HepG2 (cell line): ENCODE measurements around the gene ADCY9. TPM values are rescaled to one million over a fixed set of nuclear protein-coding genes. Genes with fewer than 3 reads are reported as not detected.

Source experiments
- ATAC-seq: fragments of 200-7000 bp; cut with Tn5 transposase; 3 replicates; pipeline ENCODE4 v1.9.1; 2020; ENCODE audit warnings: mild to moderate bottlenecking, moderate library complexity
- BruUV-seq: library from RNA; stranded (reverse); fragments of 400-500 nt; replicated peaks from 2 replicates; lab custom pipeline; 2021; lab: Mats Ljungman, UMichigan
- CTCF ChIA-PET: fragments of 300-600 bp; formaldehyde crosslinking; extraction: SDS; loops from one replicate; lab custom pipeline; 2021; ENCODE audit warnings: low total read pairs, inconsistent platforms, low intra/inter-chr PET ratio; lab: Yijun Ruan, JAX
- POLR2A ChIA-PET: fragments of 350-600 bp; sonication (Branson Sonifier 250); formaldehyde crosslinking; loops from one replicate; lab custom pipeline; 2020; ENCODE audit warnings: antibody characterized with exemption, inconsistent platforms; lab: Yijun Ruan, JAX
- DNase-seq: peaks from one replicate; pipeline ENCODE4 v3.0.0-alpha.2; 2015; ENCODE audit warnings: low spot score
- FAIRE-seq: peaks from 3 replicates; lab custom pipeline; 2011; peaks lifted over from hg19 to GRCh38; lab: Jason Lieb, UNC
- H2AFZ ChIP-seq: one replicate; pipeline ENCODE4 v1.6.1; 2011; ENCODE audit warnings: low read length, inconsistent platforms
- H3K27ac ChIP-seq: fragments of 300-600 bp; 3 replicates; pipeline ENCODE4 v1.8.0; 2011; ENCODE audit warnings: mixed run types, mild to moderate bottlenecking, mixed read lengths, low read length, inconsistent platforms; ENCODE audit not compliant: insufficient read depth; ENCODE audit errors: extremely low read length
- H3K27me3 ChIP-seq, 2 experiments: fragments of 200-600 bp in 1 of 2; 2 replicates in 1 of 2; 3 replicates in 1 of 2; pipeline versions ENCODE4 v1.6.0 to v1.8.0; 2011; ENCODE audit warnings: low read length in 2 of 2, mild to moderate bottlenecking in 2 of 2, moderate library complexity in 2 of 2, inconsistent platforms in 1 of 2; ENCODE audit not compliant: insufficient read depth in 2 of 2, control insufficient read depth in 1 of 2
- H3K36me3 ChIP-seq, 2 experiments: fragments of 200-600 bp in 1 of 2; replicated peaks in 1 of 2; 2 replicates in 1 of 2; 3 replicates in 1 of 2; pipeline versions ENCODE4 v1.5.1 to v1.8.0; 2011; ENCODE audit warnings: low read length in 2 of 2, inconsistent platforms in 1 of 2; ENCODE audit not compliant: insufficient read depth in 2 of 2, control insufficient read depth in 1 of 2
- H3K4me1 ChIP-seq: 2 replicates; pipeline ENCODE4 v1.5.1; 2012; ENCODE audit warnings: low read length, inconsistent platforms; ENCODE audit not compliant: insufficient read depth
- H3K4me2 ChIP-seq: 2 replicates; pipeline ENCODE4 v1.6.0; 2011; ENCODE audit warnings: low read depth, low read length, inconsistent platforms
- H3K4me3 ChIP-seq, 3 experiments: fragments of 200-600 bp in 1 of 3; sonication (generic), shearing (Covaris generic) in 1 of 3; replicated peaks in 1 of 3; 2 replicates each; pipeline ENCODE4 v1.5.1; 2011 to 2016; ENCODE audit warnings: low read length in 3 of 3, inconsistent platforms in 2 of 3, low read depth in 2 of 3, mild to moderate bottlenecking in 2 of 3, control low read depth in 1 of 3, mixed read lengths in 1 of 3; ENCODE audit not compliant: insufficient read depth in 1 of 3
- H3K79me2 ChIP-seq: one replicate; pipeline ENCODE4 v1.6.1; 2011; ENCODE audit warnings: low read length, inconsistent platforms; ENCODE audit not compliant: insufficient read depth
- H3K9ac ChIP-seq: 2 replicates; pipeline ENCODE4 v1.6.0; 2011; ENCODE audit warnings: mild to moderate bottlenecking, low read depth, low read length, inconsistent platforms; ENCODE audit not compliant: insufficient read depth
- H3K9me3 ChIP-seq: 2 replicates; pipeline ENCODE4 v1.5.1; 2012; ENCODE audit warnings: mild to moderate bottlenecking, low read length
- H4K20me1 ChIP-seq: 2 replicates; pipeline ENCODE4 v1.6.0; 2011; ENCODE audit warnings: inconsistent platforms, mild to moderate bottlenecking, low read length, moderate library complexity; ENCODE audit not compliant: insufficient read depth
- CREBL2 ChIP-seq: sonication (generic); formaldehyde crosslinking; IDR thresholded peaks from 2 replicates; pipeline ENCODE4 v1.8.1; 2023; ENCODE audit warnings: missing genetic modification reagents, mild to moderate bottlenecking, borderline replicate concordance
- EED ChIP-seq: sonication (generic); formaldehyde crosslinking; IDR thresholded peaks from 2 replicates; pipeline ENCODE4 v1.5.0; 2020; ENCODE audit warnings: mild to moderate bottlenecking, missing genetic modification reagents
- KLF13 ChIP-seq: sonication (generic); formaldehyde crosslinking; IDR thresholded peaks from 2 replicates; pipeline ENCODE4 v1.4.0; 2020; ENCODE audit warnings: mild to moderate bottlenecking, missing genetic modification reagents
- KMT2B ChIP-seq: IDR thresholded peaks from 2 replicates; pipeline ENCODE4 v1.6.1; 2016; ENCODE audit warnings: missing genetic modification reagents, missing compliant biosample characterization
- STAT5B ChIP-seq: sonication (generic); formaldehyde crosslinking; IDR thresholded peaks from 2 replicates; pipeline ENCODE4 v1.4.0; 2020; ENCODE audit warnings: missing genetic modification reagents
- ZFP82 ChIP-seq: sonication (generic); formaldehyde crosslinking; IDR thresholded peaks from 2 replicates; pipeline ENCODE4 v1.5.1; 2020; ENCODE audit warnings: mild to moderate bottlenecking, missing genetic modification reagents, borderline replicate concordance
- ZNF296 ChIP-seq: sonication (generic); formaldehyde crosslinking; conservative IDR thresholded peaks from 2 replicates; pipeline ENCODE4 v1.5.0; 2020; ENCODE audit warnings: mild to moderate bottlenecking, missing genetic modification reagents
- ZNF33A ChIP-seq: sonication (generic); formaldehyde crosslinking; IDR thresholded peaks from 2 replicates; pipeline ENCODE4 v1.5.1; 2020; ENCODE audit warnings: missing genetic modification reagents, mild to moderate bottlenecking, moderate library complexity, borderline replicate concordance
- ZNF567 ChIP-seq: sonication (generic); formaldehyde crosslinking; IDR thresholded peaks from 2 replicates; pipeline ENCODE4 v1.8.1; 2023; ENCODE audit warnings: mild to moderate bottlenecking, missing genetic modification reagents, borderline replicate concordance
- WGBS: methylation state at CpG from one replicate; pipeline ENCODE4 v1.1.6; 2017; ENCODE audit warnings: low lambda C conversion rate; 5-methylcytosine and 5-hydroxymethylcytosine counted together
- in situ Hi-C: cut with HindIII; loops from 2 replicates; pipeline ENCODE4 v1.10.0; 2017; ENCODE audit warnings: low pct_unique_long_range_greater_than_20kb; ENCODE audit not compliant: extremely low pct_ligation_motif_present
- intact Hi-C: fragments of 100-400 bp; cut with micrococcal nuclease; formaldehyde crosslinking; loops from one replicate; pipeline ENCODE4 v1.10.0; 2022; ENCODE audit not compliant: unreplicated experiment
- polyA plus RNA-seq, 8 experiments: library from polyadenylated mRNA; depleted of rRNA in 3 of 8; stranded (reverse) in 7 of 8; unstranded in 1 of 8; fragments of >200 nt; fragmentation: Illumina TruSeq in 4 of 8; extraction: Trizol in 4 of 8; gene quantifications; 2 replicates each; pipeline versions ENCODE4 v1.2.1 to v1.2.3, GENCODE V29; 2011 to 2016; ENCODE audit warnings: low read depth in 4 of 8, missing spikeins in 1 of 8, mixed read lengths in 1 of 8; ENCODE audit not compliant: insufficient read depth in 1 of 8
- total RNA-seq, 5 experiments: library from RNA; depleted of rRNA; stranded (reverse); fragments of >200 nt; fragmentation: Illumina TruSeq; extraction: Trizol; gene quantifications; 2 replicates each; pipeline ENCODE4 v1.2.3, GENCODE V29; 2016; ENCODE audit warnings: low read depth in 1 of 5

ADCY9 gene
- total and polyA plus RNA-seq, 2 of the 13 experiments (the other 11 are each of a cell fraction or from before 2014, with no cell fraction given): 11.2 to 13.9 TPM

- no peak for TF ChIP-seq KMT2B (CRISPR knock-in tag)
- TF ChIP-seq CREBL2: no peak
- no peak for TF ChIP-seq ZNF567 (CRISPR knock-in tag)
- TF ChIP-seq KLF13 (CRISPR knock-in tag): no peak
- no peak for TF ChIP-seq STAT5B (CRISPR knock-in tag)
- TF ChIP-seq ZFP82: no peak
Observed at GRCh38 chr16:3971706-3972105, 144.5 kb downstream of the ADCY9 start (continued).

- no peak for FAIRE-seq
- Histone ChIP-seq H3K79me2 (no peaks in the 10 kb centered on the region), H4K20me1 (no peaks in the 10 kb centered on the region), H3K27ac (no peak overlapping the region), H3K4me2 (no peak overlapping the region), H3K36me3 (peaks cover 6 to 20% of the 10 kb centered on the region in 2 experiments; a peak in 3 of 5 replicates), H3K27me3 (no peaks in the 10 kb centered on the region), H2AFZ (no peak overlapping the region), H3K9ac (no peak overlapping the region), H3K4me1 (no peaks in the 10 kb centered on the region), H3K9me3 (no peaks in the 10 kb centered on the region), H3K4me3 (no peak overlapping the region)
- TF ChIP-seq ZNF296 (CRISPR knock-in tag) (no peak), EED (CRISPR knock-in tag) (no peak), ZNF33A (CRISPR knock-in tag) (no peak)
- DNase-seq: no peak
- in situ Hi-C loops: no loop called here
- CTCF ChIA-PET: no interaction called here
- 100% methylated on average over 9 of the region's 9 CpGs for WGBS
- POLR2A ChIA-PET: no interaction called here
- ATAC-seq: no peak
- intact Hi-C loops: no loop called here
- BruUV-seq: no TSS peak
Observed at GRCh38 chr16:3971261-3971660, 145.0 kb downstream of the ADCY9 start.
